SK-N-SH (cell line): ENCODE measurements around the gene TCTN1.

Source experiments
- CTCF ChIP-seq: fragments of 200-600 bp; sonication (generic); IDR thresholded peaks from 2 replicates; pipeline ENCODE4 v1.6.1; 2017; ENCODE audit warnings: antibody characterized with exemption, mild to moderate bottlenecking, moderate library complexity
- EP300 ChIP-seq, 2 experiments: IDR thresholded peaks; 2 replicates each; pipeline versions ENCODE4 v1.4.0 to v1.6.1; 2012; ENCODE audit warnings: borderline replicate concordance in 1 of 2, low read depth in 1 of 2, low read length in 1 of 2
- EZH2phosphoT487 ChIP-seq: fragments of 200-600 bp; sonication (generic); IDR thresholded peaks from 2 replicates; pipeline ENCODE4 v1.6.1; 2017; ENCODE audit warnings: low read depth, mixed run types, mild to moderate bottlenecking, antibody characterized with exemption, moderate library complexity, borderline replicate concordance
- POLR2AphosphoS5 ChIP-seq: IDR thresholded peaks from 2 replicates; pipeline ENCODE4 v1.6.1; 2012; ENCODE audit warnings: low read depth, low read length
- REST ChIP-seq: IDR thresholded peaks from 2 replicates; pipeline ENCODE4 v1.6.1; 2012; ENCODE audit warnings: mild to moderate bottlenecking, low read depth, low read length, moderate library complexity

- no peak for TF ChIP-seq POLR2AphosphoS5
- TF ChIP-seq CTCF: no peak
- no peak for TF ChIP-seq EP300 (IDR thresholded peaks at IDR 0.05; ENCODE audit: borderline replicate concordance in 1 of 2, low read depth in 1 of 2, low read length in 1 of 2)
- TF ChIP-seq REST: no peak
- no peak for TF ChIP-seq EZH2phosphoT487
Observed at GRCh38 chr12:110670161-110670701, 56.3 kb downstream of the TCTN1 start.
